Measurements from ENCODE around the gene DDX20.
A peak's percentile ranks its signal among the peaks of the same experiment; 100 is the strongest.

Gene DDX20

DNA sequence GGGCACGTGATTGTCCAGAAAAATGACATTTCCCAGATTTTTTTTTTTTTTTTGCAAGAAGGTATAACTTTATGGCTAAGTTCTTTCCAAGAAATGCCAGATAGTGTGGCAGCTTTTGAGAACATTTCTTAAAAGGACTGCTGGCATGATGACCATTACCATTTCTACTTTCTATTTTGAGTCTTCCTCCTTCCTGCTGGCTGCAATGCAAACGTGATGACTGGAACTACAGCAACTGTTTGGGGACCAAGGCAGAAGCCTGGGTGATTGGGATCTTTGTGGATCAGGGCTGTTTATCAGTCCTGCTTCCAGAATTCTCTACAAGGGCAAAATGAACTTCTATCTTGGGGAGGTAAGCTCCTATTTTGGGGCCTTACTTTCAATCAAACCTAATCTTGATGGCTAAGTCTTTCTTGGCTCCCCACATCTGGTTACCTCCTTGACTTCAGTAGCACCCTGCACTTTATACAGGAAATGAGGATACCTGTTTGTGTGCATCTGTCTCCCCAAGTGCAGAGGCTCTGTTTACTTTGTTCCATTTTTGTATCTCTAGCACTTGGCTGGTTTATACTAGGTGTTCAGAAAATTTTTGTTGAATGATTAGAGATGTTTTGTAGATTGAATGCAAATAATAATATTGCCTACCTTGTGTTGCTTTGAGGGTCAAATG lies 3.7 kb upstream of the DDX20 start:
- DNase-seq, result no peak

DNA sequence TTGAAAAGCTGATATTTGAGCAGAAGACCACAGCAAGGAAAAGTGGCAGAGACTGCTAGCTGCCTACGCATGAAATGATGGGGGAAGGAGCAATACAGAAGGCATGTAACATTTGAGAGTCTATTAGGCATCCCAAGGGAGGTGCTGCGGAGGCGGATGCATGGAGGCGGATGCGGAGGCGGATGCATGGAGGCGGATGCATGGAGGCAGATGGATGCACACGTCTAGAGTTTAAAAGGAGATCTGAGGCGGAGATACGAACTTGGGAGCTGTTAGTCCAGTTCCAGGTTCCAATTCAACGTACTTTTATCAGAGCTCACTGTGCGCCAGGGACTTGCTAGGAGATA lies 744 bp upstream of the DDX20 start:
- DNase-seq, result peak; percentile 68

DNA sequence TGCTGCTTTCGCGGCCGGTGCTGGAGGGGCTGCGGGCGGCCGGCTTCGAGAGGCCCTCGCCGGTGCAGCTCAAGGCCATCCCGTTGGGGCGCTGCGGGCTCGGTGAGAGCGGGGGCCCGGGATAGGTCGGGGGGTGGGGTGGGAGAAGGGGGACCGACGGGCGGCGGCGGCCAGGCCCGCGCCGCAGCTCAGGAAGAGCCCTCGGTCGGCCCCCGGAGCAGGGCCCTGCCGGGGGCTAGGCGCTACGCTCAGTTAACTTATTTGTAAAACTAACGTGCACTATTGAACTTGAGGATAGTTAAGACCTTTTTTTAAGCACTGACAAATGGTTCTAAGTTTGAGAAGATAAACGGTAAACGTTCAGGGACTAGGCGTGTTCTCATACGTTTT lies 418 bp downstream of the DDX20 start:
- DNase-seq, result no peak

DNA sequence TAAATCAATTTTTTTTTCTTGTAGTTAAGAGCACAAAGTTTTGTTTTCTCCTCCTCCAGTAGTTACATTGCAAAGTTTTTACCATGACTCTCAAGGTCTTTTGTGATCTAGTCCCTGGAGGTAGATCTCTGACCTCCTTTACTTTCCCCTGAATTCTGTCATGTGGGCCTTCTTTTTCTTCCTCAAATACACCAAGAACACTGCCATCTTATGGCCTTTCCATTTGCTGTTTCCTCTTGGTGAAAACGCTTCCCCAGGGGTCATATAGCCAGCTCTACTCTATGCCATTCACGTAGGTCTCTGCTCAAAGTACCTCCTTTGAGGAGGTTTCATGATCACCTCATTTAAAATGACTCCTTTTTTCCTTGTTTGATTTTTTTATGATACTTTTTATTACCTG lies 2.7 kb downstream of the DDX20 start:
- DNase-seq, result no peak

DNA sequence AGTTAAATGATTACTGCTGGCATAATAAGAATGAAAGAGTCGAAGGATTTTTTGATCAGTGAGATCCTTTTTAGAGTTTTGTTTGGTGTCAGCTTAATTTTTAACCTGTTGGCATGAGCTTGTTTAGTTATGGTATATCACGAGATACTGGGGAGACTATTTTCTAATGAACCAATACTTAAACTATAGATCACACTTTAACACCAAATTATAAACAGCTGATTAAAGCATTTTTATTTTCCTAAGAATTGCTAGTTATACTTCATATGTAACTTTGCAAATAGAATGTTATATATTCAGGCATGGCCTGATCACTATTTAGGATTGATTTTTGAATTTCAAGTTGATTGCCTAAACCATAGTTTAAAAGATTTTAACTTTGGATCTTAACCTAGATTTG lies 6.0 kb downstream of the DDX20 start:
- no peak for DNase-seq

DNA sequence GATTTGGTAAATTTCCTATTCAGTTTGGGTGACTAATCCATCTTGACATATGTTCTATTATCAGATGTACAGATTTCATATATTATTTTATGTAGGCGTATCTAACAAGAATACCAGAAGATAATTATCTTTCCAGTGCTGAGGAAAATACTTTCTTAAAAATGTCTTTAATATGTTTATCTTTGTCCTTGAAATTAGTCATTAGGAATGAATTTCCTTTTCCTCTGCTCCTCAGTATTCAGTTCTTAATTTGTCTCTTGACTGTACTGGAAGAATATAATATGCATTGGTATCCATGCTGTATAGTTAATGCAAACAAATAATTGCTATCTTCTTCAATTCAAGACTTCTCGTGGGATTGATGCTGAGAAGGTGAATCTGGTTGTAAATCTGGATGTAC lies 6.6 kb downstream of the DDX20 start:
- no peak for DNase-seq

DNA sequence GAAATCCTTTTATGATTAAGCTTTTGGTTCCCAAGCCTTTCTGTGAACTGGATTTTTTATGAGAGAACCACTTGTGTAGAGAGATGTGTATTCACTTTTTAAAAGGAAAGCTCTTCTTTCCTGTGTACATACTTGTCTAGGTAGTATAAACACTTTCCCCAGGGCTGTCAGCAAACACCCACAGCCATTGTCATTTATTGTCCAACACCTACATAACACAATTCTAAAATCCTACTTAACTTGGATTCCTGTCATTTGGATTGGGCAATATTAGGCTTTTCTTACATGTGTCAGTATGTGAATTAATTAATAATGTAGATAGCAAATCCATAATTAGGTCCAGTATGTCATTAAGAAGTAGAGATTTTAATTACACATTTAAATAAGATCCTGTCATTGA lies 12.3 kb downstream of the DDX20 start:
- peak; percentile 37 for DNase-seq

DNA sequence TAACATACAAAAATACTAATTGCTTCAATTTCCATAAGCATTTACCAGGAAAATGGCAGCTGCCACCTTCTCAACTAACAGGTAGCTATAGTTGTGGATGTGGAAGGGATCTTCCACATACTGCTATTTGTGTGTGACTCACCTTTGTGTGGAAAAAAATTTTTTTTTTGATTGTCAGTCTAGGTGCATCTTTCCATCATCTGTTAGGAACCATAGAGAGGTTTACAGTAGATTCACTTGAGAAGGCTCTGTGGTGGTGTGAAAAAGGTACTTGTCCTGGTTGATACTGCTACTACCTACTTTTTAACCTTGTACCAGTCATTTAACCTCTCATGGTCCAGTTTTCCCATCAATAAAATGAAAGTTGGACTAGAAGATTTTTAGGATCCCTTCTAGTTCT lies 12.9 kb downstream of the DDX20 start:
- no peak for DNase-seq

DNA sequence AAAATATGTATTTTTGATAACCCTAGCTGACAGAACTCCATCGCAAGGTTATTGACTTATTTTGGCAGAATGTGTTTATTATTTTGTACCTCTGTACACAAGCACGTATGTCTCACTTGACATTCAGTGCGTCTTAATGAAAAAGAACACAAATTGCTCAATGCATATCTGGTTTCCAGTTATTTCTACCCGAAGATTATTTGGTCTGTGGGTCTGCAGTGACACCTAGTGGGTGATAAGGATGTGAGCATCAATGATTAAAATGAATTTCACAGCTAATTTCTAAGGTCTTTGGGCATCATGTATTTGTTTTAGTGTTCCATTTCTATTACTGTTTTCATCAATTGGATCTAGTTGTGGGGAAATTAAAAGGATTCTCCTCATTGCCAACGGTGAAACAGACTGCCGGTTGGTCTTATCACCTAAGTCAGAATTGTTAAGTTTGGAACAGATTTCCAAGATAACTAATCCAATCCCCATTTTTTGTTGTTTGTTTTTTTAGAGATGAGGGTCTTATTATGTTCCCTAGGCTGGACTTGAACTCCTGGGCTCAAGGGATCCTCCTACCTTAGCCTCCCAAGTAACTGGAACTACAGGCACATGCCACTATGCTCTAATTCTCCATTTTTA lies 13.9 kb downstream of the DDX20 start:
- peak; percentile 3 for DNase-seq

DNA sequence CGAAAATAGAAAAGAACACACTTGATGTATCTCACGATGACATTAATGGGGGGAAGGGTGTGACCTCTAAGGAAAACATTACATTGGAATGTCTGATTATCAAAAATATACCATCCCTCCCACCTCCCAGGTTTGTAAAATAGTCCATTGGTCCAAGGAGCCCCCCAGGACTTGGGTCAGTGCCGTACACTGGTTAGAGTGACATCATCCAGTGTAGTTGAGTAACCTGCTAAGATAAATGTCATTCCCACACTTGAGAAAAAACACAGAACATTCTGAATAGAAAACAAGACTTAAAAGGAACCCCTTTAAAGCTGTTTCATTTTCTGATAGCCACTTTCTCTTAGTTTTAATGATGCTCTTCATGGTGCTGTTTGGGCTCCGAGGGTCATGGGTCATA lies 15.2 kb downstream of the DDX20 start:
- no peak for DNase-seq

DNA sequence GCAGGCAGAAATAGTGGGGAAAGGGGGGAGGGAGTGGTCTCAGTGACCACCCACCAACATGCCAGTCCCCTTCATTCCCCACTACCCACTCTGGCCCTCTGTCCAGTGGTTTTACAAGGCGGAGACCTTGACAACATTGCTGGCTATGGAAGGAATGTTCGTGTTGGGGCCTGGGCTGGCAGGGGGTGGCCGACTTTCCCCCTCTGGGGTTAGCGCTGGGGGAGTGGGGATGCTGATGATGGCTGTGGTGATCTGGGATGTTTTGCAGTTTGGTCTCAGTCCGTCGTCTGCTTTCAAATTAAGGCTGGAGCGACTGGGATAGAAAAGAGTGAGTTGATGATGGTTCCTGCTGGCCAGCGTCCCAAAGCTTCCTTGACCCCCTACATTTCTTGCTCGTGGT lies 20.3 kb downstream of the DDX20 start:
- no peak for DNase-seq

DNA sequence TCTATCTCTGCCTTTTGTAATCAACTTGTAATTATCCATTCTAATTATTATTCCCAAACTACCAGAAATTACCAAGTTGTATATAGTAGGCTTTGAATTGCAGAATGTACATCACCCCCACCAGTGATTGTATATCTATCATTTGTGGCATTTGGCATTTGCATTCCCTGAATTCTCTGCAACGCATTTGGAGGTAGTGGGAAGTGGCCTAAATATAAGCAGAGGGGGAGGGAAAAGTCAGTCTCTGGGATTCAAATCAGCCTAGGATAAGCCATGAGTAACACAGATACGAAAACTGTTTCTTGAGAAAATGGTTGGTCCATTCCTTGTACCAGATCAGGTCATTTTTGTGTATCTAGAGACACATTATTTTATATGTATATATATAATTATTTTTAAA lies 20.7 kb downstream of the DDX20 start:
- DNase-seq, result no peak

DNA sequence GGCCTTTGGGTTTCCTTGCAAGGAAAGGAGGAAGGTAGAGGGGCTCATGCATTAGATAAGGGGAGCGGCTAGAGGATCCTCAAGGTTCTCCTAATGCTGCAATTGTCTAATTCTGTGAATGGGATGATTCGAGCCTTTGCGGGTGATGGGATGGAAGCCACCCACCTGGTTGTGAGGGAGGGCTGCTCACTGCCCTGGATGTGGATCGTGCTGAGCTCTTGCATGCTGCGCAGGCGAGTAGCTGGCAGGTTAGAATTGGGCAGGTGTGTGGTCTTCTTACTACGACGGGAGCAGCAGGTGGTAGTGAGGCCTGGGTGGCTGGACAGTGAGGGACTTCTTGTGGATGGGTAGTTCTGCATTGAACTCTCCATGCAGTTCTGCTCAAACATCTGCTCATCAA lies 21.2 kb downstream of the DDX20 start:
- DNase-seq, result no peak

DNA sequence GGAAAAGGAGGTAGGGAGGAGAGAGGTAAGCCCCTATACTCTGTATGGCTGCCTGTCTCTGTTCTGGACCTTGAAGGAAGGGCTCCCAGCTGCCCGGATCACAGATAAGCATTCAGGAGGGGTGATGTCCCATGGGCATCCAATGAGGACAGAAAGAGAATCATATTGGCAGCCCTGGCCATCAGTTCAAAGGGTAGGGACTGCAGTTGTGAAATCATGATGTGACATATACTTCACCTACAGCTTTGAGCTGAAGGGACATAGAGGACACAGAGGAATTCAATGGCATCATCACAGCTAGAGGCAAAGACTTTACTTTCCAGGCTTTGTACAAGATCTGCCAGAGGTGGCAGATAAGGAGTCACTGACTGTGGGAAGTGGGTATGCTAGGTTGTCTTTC lies 21.6 kb downstream of the DDX20 start:
- no peak for DNase-seq

DNA sequence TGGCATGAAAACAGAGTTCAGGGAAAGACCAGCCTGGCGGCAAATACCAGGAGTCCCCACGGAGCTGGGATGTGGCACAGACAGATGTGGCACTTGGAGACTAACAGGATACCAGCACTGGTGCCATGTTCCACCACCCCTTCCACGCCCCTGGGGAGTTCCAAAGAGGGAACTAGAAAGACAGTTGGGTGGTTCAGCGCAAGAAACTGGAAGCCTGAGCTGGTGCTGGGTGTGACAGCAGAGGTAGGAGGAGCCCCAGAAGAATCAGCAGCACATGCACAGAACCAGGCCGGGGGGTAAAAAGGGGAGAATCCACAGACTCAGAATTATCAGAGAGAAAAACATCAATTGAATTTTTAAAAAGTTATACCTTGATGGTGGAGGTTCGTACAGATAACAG lies 22.4 kb downstream of the DDX20 start:
- no peak for DNase-seq

DNA sequence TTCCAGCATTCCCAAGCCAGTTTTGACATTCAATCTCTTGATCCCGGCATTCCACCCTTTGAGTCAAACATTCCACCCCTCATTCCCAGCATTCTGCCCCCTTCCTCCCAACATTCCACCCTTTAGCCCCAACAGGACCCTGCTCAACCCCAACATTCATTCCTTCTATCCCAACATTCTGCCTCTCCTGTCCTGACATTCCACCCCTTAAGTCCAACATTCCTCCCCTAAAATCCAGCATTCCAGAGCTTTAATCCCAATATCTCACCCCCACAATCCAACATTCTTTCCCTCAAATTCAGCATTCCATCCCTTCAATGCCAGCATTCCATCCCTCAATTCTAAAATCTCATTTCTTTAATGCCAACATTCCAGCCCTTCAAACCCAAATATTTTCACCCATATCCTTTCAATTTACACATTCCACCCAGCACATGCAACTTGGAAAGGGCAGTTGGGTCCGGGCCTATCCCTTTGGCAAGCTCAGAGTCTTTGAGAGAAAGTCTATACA lies 22.9 kb downstream of the DDX20 start:
- no peak for DNase-seq

DNA sequence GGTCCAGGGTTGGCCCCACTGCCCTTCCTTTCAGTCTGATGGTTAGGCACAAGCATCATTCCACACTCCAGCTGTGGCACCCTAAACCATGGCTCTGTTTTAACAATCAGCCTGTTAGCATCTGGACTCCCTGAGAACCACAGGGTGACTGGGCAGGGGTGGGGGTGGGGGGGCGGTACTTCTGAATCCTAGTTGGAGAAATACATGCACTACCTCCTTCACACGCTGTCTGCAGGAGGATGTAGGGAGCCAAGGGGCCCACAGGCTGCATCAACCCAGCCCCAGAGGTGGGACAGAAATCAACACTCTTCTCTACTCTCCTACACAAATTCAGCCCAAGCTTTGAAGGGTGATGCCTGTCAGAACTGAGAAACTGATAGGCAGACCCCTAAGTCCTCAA lies 23.8 kb downstream of the DDX20 start:
- DNase-seq, result no peak

DNA sequence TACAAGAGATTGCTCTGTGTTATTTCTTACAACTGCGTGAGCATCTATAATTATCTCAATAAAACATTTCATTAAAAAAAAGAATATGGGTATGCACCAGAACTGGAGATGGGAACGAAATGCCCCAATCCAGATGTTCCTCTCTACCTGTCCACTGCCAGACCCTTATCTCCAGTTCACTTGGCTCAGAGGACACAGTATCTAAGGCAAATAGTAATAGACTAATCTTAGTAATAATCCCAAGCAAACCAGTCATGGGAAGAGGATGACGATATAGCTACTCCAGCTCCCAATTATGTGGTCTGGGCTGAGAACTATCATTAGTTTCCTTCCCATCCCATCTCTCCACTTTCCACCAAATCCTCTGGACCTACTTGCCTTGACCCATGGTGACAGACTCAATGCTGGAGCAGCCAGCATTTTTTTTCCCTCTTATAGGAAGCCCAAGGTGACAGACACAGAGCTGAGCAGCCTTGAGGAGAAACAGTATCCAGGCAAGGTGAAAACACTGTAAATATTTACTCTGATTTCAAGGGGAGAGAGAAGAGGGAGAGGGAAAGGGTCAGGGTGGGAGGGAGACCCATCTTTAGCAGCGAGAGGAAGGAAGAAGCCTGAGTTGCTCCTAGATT lies 28.7 kb downstream of the DDX20 start:
- DNase-seq, result no peak

DNA sequence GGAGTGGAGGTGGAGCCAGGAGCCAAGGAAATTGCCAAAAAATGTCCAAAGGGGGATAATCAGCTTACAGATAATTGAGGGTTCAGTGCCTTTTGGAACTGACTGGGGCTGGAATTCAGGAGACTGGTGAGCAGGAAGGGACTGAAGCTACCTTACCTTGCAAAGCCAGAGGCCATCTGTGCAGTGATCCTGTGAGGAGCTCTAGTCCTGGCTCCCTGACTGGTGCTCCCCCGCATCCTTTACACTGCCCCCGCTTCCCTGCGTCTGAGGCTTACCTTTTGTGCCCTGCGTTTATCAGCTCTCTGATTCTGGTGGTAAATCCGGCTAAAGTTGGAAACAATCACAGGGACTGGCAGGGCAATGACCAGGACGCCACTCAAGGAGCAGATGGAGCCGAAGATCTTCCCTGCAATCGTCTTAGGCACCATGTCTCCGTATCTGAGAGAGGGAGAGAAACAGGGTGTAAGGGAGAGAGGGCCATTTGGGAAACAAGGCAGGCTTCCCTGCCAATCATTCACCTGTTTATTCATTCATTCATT lies 31.0 kb downstream of the DDX20 start:
- DNase-seq, result no peak

DNA sequence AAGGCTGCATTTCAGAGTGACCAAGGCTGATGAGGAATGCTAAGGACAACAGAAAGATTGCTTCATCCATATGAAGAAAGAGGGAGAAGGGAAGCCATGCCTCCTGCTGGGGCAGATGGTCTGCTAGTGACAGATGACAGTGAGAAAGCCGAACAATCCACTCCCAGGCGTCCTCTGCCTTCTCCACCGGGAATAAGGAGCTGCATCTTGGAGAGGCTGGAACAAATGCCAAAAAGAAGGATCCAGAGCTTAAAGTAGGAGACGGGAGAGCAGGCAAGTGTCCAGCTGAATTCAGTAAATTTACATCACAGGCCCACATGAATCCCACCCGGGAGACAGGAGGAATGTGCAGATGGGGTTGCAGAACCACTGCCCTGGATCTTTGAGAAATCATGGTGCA lies 33.4 kb downstream of the DDX20 start:
- no peak for DNase-seq

DNA sequence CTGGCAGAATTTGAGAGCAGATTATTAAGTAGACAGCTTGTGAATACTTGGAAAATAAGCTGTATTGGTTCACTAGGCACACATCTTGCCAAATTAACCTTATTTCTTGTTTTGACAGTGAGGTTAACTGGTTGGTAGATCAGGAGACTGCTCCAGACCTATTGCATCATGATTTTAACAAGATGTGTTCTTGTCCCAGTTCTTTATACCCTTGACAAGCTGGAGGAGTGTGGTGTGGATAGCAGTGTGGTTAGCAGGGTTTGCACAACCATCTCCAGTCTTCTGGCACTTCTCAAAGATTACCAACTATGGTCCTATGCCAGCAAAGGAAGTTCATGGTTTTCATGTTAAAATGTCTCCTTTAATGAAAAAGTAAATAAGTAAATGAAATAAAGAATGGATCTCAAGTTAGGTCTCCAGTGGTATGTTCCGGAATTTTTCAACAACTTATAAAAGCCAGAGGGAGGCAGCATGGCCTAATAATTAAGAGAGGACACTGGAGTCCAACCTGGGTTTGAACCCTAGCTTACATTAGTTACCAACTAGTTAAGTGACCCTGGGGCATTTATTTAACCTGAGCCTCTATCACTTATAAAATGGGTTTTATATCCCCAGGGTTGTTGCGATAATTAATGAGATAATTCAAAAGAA lies 34.1 kb downstream of the DDX20 start:
- no peak for DNase-seq

DNA sequence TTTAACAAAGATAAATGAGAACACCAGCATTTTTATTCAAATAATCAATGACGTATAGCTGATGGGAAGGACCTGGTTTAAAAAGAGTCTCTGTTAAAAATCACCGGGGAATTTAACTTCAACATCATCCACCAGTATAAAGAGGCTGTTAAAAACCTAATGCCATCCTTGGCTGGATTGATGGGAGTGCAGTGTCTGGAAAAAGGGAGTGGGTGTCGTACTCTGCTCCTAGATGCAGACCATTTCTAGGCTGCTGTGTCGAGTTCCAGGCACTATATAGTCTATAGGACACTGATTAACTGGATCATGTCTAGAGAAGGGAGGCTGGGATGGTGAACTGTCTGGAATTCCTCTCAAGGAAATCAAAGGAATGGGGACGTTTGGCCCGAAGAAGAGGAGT lies 36.1 kb downstream of the DDX20 start:
- DNase-seq, result no peak

DNA sequence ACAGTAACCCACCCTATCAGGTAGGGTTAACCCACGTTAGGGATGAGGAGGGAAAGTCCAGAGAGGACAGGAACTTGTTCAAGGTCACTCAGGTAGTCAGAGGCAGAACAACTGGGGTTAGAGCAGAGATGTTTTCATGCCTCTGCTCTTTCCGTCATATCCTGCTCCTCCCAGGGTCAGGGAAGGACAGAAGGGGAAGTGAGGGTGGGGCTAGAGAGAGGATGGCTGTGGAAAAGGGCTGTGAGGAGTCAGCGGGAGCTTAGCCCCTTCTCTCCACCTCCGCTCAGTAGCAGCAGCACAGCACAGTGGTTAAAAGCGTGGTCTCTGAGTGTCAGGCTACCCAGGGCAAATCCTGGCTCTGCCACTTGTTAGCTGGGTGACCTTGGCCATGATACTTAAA lies 36.5 kb downstream of the DDX20 start:
- DNase-seq, result no peak

DNA sequence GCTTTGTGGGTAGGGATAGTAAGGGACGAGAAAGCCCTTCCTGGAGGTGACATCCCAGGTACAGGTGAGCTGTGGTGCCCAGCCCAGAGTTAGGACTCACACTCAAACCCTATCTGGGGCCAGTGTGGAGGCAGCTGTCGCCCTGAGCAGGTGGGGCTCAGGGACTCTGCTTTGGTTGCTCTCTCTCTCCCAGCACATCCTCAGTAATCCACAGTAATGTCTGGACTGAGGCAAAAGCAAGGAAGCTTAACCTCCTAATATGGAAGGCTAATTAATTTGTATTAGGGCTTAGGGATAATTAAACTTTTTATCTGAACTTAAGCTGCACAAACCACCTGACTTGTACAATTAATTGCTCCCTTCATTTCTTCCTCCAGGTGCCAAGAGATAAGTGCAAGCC lies 38.2 kb downstream of the DDX20 start:
- DNase-seq, result no peak
